ENCODE results near the gene ACSM6. TPM values are rescaled to one million over a fixed set of nuclear protein-coding genes. Genes with fewer than 3 reads are reported as not detected.

The ACSM6 gene
- total RNA-seq, 1 donor from 2014 or later, result not detected

DNA sequence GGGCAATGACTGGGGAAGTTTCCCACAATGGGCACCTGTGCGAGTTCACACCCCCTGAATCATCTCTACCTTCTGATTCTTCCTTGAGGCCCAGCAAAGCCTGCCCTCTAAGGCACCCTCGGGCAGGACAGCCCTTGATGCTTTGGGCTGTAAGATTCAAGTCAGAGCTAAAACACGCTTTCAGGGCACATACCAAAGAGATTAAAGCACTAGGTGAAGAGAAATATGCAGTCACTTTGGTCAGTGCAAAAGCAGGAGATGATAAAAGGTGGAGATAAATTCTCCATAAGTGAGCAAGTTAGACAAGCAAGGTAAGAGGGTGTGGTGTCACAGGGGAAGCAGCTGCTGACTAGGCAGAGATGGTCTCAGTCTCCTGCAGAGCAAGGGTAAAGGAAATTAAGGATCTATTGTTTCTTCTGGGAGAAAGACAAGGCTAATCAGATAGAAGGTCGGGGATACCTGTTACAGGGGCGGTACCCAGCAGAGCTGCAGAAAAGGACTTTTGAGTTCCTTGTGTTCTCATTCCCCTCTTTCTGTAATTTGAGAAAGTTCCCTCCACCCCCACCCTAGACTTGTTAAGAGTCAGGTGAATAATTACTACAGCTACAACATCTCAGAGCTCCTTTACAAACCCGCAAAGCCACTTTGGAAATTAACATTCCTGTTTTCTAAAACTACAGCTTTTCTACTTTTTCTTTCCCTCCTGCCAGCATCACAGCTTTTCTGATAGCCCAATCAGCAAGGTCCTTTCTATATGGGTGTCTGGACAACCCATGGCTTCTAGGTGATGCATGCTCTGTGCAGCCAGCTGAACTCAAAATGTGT lies 70.4 kb downstream of the ACSM6 start:
- H3K27ac Mint-ChIP-seq (ENCODE audit: unreplicated experiment), result peak overlapping the region; percentile 18
- H3K9me3 Mint-ChIP-seq (ENCODE audit: unreplicated experiment), result no peaks in the 10 kb centered on the region
- TF ChIP-seq, protein P1, sequence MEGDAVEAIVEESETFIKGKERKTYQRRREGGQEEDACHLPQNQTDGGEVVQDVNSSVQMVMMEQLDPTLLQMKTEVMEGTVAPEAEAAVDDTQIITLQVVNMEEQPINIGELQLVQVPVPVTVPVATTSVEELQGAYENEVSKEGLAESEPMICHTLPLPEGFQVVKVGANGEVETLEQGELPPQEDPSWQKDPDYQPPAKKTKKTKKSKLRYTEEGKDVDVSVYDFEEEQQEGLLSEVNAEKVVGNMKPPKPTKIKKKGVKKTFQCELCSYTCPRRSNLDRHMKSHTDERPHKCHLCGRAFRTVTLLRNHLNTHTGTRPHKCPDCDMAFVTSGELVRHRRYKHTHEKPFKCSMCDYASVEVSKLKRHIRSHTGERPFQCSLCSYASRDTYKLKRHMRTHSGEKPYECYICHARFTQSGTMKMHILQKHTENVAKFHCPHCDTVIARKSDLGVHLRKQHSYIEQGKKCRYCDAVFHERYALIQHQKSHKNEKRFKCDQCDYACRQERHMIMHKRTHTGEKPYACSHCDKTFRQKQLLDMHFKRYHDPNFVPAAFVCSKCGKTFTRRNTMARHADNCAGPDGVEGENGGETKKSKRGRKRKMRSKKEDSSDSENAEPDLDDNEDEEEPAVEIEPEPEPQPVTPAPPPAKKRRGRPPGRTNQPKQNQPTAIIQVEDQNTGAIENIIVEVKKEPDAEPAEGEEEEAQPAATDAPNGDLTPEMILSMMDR (IDR thresholded peaks at IDR 0.05), result no peak
- peaks cover 15% of the 10 kb centered on the region for H3K36me3 Mint-ChIP-seq (ENCODE audit: unreplicated experiment)
- H3K4me1 Mint-ChIP-seq (ENCODE audit: unreplicated experiment), result peaks cover 60% of the 10 kb centered on the region
- H3K27me3 Mint-ChIP-seq (ENCODE audit: unreplicated experiment), result no peaks in the 10 kb centered on the region
- no peak for DNase-seq (ENCODE audit: extremely low spot score, unreplicated experiment)
- no peak overlapping the region for H3K4me3 Mint-ChIP-seq (ENCODE audit: unreplicated experiment)

DNA sequence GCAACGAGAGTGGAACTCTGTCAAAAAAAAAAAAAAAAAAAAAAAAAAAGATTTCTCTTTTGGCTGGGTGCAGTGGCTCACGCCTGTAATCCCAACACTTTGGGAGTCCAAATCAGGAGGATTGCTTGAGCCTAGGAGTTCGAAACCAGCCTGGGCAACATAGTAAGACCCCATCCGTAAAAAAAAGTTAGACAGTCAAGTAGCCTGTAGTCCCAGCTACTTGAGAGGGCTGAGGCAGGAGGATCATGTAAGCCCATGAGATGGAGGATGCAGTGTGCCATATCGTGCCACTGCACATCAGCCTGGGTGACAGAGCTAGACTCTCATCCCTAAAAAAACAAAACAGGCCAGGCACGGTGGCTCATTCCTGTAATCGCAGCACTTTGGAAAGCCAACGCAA lies 71.5 kb downstream of the ACSM6 start:
- Mint-ChIP-seq H3K4me3 (ENCODE audit: unreplicated experiment) (no peak overlapping the region), H3K27me3 (ENCODE audit: unreplicated experiment) (no peaks in the 10 kb centered on the region), H3K36me3 (ENCODE audit: unreplicated experiment) (peaks cover 16% of the 10 kb centered on the region), H3K9me3 (ENCODE audit: unreplicated experiment) (no peaks in the 10 kb centered on the region), H3K4me1 (ENCODE audit: unreplicated experiment) (peaks cover 56% of the 10 kb centered on the region), H3K27ac (ENCODE audit: unreplicated experiment) (no peak overlapping the region)
- DNase-seq (ENCODE audit: extremely low spot score, unreplicated experiment), result no peak
- TF ChIP-seq, protein P1 (IDR thresholded peaks at IDR 0.05), result no peak

DNA sequence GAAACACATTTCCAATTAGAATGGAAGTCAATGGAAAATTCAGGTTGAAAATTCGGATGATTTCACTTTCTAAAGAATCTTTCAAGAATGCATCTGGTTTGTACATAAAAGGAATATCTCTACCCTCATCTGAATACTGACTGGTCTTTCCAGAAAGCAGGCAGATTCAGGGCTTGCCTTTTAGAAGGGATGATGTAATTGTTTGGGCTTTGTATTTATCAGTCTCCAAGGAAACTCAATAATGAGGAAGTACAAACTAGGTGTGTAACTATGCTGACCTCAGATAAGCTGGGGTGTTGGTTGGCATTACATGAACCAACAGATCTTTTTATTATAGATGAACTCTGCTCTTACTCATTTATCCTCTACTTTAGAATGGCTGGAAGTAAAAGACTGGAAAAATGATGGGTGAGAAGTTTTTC lies 72.6 kb downstream of the ACSM6 start:
- H3K4me3 Mint-ChIP-seq (ENCODE audit: unreplicated experiment), result no peak overlapping the region
- H3K36me3 Mint-ChIP-seq (ENCODE audit: unreplicated experiment), result peaks cover 17% of the 10 kb centered on the region
- no peak for DNase-seq (ENCODE audit: extremely low spot score, unreplicated experiment)
- H3K4me1 Mint-ChIP-seq (ENCODE audit: unreplicated experiment), result peaks cover 45% of the 10 kb centered on the region
- no peaks in the 10 kb centered on the region for H3K27me3 Mint-ChIP-seq (ENCODE audit: unreplicated experiment)
- H3K9me3 Mint-ChIP-seq (ENCODE audit: unreplicated experiment), result no peaks in the 10 kb centered on the region
- TF ChIP-seq, protein P1 (IDR thresholded peaks at IDR 0.05), result no peak
- H3K27ac Mint-ChIP-seq (ENCODE audit: unreplicated experiment), result peak overlapping the region; percentile 67

DNA sequence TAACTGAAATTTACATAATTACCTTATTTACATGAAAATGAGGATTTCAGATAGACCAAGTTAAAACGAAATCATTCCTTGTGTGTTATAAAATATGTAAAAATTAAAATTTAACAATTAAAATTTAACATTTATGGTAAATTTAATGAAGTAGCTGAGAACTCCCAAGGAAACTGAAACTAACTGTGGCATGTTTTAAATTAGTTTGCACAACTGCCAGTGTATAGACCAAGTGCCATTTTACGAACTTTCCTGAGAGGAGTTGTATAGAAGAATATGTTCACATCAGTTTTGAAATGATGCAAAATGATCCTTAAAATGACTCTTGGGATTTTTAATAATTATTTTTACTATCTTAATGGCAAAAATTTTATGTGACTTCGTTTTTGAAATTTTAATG lies 73.2 kb downstream of the ACSM6 start:
- no peak for DNase-seq (ENCODE audit: extremely low spot score, unreplicated experiment)
- no peak overlapping the region for H3K4me3 Mint-ChIP-seq (ENCODE audit: unreplicated experiment)
- no peak overlapping the region for H3K27ac Mint-ChIP-seq (ENCODE audit: unreplicated experiment)
- peaks cover 40% of the 10 kb centered on the region for H3K4me1 Mint-ChIP-seq (ENCODE audit: unreplicated experiment)
- peaks cover 17% of the 10 kb centered on the region for H3K36me3 Mint-ChIP-seq (ENCODE audit: unreplicated experiment)
- TF ChIP-seq, protein P1 (IDR thresholded peaks at IDR 0.05), result no peak
- no peaks in the 10 kb centered on the region for H3K27me3 Mint-ChIP-seq (ENCODE audit: unreplicated experiment)
- H3K9me3 Mint-ChIP-seq (ENCODE audit: unreplicated experiment), result no peaks in the 10 kb centered on the region

DNA sequence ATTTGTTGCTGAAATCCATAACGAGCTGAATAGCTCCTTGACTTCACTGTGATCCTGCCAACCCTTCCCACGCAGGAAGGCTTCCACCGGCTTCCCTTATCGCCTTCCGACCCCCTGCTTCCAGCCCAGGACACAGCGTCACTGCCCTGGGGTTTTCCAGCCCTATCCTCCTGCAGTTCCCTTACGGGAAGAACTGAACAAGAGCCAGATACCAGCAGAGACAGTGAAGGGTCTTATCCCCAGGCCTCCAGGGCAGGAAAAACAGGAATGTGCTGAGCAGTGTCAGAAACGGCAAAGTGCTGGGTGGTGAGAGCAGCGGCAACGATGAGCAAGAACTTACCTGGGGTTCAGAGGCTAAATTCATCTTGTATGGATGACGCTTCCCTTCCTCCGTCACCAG lies 74.4 kb downstream of the ACSM6 start:
- Mint-ChIP-seq H3K4me3 (ENCODE audit: unreplicated experiment) (peak overlapping the region; percentile 4), H3K27ac (ENCODE audit: unreplicated experiment) (peak overlapping the region; percentile 90), H3K36me3 (ENCODE audit: unreplicated experiment) (peaks cover 16% of the 10 kb centered on the region), H3K9me3 (ENCODE audit: unreplicated experiment) (no peaks in the 10 kb centered on the region), H3K4me1 (ENCODE audit: unreplicated experiment) (peaks cover 41% of the 10 kb centered on the region), H3K27me3 (ENCODE audit: unreplicated experiment) (no peaks in the 10 kb centered on the region)
- no peak for DNase-seq (ENCODE audit: extremely low spot score, unreplicated experiment)
- TF ChIP-seq, protein P1 (IDR thresholded peaks at IDR 0.05), result no peak
